Tongue (tissue), 2 donors: Measurements from ENCODE around the gene FRMD4A. TPM values are rescaled to one million over a fixed set of nuclear protein-coding genes. Genes with fewer than 3 reads are reported as not detected.
"Not testable (repeated sequence)": the region's sequence is repeated elsewhere in the genome, so short reads cannot be mapped to it uniquely, and the experiment has no call there.

Source experiments
- DNase-seq: peaks from one replicate; pipeline ENCODE4 v3.0.0-alpha.2; 2015
- total RNA-seq: library from RNA; depleted of rRNA; stranded (reverse); fragments of >200 nt; gene quantifications from one replicate; pipeline ENCODE4 v1.2.3, GENCODE V29; 2014

Gene FRMD4A
- total RNA-seq, 1 donor from 2014 or later: 29.5 TPM

DNA sequence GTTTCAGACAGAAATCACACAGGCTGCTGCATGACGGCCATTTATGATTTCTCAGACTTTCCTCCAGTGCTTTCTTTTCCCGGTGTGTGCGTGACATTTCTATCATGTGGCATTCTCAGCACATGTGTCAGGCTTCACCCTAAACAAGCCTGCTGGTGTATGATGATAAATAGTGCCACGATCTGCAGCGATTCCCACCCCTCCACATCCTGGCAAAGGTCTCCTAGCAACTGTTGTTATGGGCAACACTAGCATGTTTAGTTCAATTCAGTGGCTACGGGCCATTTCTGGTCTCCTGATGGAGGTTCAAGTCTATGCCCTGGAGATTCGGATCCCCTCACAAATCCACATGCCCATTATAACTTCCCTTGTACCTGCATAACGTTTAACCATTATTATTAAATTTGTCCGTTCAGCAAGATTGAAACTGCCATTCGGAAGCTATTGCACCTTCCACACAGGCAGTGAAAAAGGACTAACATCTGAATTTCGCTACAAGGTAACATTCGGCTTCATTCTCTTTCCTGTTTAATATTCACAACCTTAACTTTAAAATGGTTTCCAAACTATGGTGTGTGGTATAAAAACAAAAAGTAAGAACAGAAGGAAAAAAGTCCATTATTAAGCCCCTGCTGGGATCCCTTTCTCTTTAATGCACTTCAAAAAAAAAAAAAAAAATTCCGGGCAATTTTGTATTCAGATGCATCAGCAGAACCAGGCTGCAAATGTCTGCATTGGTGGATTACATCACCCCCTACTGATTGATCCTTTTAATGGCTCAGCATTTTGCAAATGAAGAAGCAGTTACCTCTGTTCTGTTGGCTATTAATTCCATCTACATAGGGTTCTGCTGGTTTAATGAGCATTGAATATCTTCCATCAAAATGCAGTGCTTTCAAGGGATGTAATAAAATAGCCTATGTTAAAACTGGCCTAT, 90.2 kb downstream of the FRMD4A start:
- peak; percentile 63 for DNase-seq

GRCh38 chr10:14238659-14239058, 92.1 kb downstream of the FRMD4A start:
- DNase-seq: not testable (repeated sequence)

- no peak for DNase-seq
Observed at GRCh38 chr10:14236341-14236740, 94.4 kb downstream of the FRMD4A start.

DNA sequence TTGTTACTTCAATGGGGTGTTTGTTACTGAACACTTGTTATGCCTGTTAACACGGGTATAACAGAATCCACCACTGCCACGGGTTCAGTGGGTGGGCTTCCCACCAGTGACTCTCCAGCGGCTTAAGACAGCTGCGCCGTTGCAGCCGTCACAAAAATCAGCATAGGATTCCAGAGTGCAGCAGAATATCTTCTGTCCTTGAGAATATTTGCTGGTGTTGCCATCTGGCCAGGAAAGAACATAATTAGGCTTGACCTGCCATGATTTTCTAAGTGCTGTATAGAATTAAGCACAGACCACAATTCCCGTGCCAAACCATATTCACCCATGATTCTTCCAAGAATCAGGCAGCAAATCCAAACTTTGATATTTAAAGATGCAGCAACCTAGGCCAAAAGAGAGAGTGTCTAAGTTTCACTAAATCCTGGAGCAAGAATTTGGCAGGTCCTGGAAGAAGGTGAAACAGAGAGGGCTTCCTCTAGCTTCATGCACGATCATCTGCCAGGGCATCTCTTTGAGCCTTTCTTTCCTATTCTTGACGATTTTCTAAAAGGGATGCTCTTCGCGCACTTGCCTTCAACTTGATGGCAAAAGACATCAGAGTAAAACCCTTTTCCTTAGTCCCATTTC, 95.0 kb downstream of the FRMD4A start:
- peak; percentile 83 for DNase-seq

- DNase-seq: no peak
Observed at GRCh38 chr10:14233566-14233965, 97.2 kb downstream of the FRMD4A start.

DNA sequence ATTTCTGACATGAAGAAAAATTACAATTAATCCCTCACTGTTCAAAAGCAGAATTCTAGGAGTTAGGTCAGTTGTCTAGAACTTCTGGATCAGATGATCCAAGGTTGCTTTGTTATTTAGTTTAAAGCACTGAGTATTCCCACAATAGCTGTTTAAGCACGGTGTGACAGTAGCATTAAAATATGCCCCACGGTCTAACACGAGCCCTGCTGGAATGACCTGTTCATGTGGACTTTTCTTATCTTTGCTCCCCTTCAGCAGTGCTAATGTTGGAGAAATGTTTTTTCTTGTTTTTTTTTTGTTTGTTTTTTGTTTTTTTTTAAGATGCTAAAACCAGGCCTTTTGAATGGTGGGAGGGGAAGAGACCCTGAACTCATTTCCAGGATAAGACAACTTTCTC, 101.9 kb downstream of the FRMD4A start:
- DNase-seq: not testable (repeated sequence)

DNA sequence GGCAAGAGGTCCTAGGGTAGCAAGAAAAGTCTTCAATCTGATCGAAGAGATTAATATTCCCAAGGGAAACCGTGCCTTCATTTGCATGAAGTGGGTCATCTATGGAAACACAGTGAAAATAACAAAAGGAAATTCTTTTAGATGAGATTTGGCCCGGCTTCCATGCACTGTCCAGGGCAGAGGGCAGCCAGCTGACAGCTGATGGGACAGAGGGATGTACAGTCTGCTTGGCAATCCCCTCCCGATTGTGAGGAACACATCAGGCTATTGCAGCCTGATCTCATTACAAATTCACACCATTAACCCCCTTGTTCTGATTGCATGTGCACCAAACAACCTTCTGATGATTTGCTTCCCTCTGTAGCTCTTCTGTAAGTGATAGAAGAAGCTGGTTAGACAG, 105.3 kb downstream of the FRMD4A start:
- DNase-seq: no peak

DNA sequence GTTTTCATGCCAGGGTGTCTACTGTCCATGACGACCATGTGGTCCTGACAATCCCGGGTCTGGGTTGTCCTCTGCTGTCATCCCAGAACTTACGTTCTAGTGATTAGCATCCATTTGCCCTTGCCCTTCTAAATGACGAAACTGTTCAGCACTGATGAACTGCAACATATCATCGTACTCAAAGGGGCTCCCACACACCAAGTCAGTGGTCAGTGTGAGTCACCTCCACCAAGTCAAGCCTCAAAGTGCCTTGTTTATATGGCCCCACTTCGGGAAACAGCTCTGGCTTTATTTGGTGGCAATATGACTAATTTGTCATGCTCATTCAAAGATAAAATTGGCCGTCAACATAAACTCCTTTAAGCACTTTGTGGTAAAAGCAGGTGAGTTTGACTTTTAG, 110.7 kb downstream of the FRMD4A start:
- DNase-seq: no peak

DNA sequence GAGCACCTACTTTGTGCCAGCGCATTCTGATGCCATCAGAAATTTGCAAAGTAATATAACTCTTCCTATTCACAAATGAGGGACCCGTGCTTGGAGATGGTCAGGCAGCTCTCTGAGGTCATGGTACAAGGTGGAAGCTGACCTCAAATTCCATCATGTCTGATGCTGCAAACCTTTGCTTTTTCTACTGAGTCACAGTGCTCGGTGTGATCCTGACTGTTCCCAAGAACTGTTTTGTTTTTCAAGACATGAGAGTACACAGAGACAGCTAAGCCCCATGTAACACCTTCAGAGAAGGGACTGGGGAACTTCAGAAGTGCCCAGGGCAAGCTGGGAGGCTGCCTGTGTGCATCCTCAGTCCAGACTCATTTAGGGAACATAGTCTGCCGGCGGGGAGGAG, 111.3 kb downstream of the FRMD4A start:
- no peak for DNase-seq

DNA sequence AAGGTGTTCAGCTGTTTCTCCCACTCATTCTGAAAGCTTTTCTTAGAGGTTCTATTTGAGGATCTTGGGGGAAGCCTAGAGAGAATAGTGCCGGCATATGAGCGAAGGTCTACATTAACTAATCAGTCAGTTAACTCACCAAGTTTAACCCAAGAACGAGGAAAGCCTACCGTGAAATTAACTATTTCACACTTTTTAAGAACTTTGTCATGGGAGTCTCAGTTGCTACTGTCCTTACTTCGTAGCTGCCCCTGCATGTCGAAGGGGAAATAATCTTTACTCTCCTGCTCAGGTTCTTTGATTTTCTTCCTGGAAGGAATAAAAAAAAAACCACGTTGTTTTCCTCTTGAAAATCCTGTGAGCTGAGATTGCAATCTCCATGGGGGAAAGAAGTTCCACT, 115.1 kb downstream of the FRMD4A start:
- peak; percentile 71 for DNase-seq

- not testable (repeated sequence) for DNase-seq
Observed at GRCh38 chr10:14213703-14214102, 117.0 kb downstream of the FRMD4A start.

GRCh38 chr10:14211610-14212009, 119.1 kb downstream of the FRMD4A start:
- DNase-seq: no peak

DNA sequence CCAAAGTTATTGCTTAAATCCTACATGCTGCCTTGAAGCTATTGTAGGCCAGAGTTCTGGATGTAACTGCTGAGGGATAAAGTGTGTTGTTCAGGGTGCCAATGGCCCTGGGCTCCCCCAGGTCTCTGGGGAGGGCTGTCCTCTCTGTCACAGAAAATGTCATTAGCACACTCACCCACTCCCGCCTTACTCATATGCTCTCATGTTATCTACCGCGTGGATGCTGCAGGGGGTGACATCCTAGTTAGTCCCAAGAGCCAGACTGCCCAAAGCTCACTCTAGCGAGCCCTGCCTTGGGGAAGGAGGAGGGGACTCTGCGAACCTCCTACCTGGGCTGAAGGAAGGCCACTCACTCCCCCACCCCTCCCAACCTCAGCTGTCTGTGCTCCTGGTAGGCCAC, 122.5 kb downstream of the FRMD4A start:
- no peak for DNase-seq

DNA sequence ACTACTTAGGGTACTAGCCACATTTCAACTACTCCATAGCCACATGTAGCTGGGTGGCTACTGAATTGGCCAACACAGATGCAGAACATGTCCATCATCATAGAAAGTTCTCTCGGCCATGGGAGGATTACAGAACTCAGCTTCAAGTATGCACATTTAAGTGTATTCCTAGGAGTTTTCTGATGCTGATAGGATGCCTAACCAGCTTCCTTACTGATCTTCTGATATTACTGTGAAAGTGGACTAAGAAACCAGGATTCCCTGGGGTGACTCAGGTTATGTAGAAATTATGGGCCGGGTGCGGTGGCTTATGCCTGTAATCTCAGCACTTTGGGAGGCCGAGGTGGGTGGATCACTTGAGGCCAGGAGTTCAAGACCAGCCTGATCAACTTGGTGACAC, 125.5 kb downstream of the FRMD4A start:
- no peak for DNase-seq

DNA sequence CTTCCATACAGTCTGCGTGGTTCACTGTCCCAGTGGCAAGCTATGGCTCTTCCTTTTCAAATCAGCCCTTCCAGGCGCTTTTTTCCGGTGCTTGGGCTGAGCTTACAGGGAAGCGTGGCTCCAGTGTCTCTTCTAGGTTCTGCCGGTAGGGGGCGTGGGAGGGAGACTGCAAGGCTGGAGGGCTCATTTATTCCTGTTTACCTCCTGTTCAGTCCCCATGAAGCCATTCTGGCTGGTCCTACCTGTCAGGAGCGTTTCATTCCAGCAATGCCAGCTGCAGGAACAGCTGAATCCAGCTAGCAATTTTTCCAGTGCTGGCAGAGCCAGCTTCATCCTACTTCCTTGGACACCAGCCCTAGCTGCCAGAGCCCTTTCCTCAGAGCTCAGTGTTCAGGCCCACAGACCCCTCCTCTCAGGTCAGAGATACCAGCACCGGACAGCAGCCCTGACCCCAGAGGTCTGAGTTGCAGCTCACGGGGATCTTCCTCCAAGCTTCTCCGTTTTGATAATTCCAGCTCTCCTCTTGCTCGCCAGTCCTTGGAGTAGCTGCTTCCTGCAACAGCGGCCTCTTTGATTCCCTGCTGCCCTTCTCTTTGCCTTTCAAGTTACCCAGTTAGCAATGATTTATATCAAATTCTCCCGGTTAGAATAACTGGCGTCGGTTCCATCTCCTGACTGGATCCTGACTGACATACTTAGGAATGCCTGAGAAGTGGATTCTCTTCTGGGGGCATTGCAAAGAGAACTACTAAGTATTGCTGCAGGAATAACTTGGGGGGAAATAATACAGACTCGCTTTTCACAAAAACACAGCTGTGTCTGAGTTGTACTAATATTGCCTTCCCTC, 129.8 kb downstream of the FRMD4A start:
- DNase-seq: peak; percentile 76

DNA sequence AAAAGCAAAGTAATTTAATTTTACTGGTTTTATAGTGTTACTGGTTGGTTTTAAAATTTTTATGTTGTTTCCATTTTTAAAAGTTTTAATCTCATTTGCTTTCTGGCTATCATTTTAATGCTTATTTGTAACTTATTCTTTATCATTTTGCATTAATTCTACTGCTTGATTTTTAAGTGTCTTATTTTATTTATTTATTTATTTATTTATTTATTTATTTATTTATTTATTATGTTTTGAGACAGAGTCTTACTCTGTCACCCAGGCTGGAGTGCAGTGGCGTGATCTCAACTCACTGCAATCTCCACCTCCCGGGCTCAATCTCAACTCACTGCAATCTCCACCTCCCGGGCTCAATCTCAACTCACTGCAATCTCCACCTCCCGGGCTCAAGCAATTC, 131.6 kb downstream of the FRMD4A start:
- DNase-seq: not testable (repeated sequence)

GRCh38 chr10:14198078-14198477, 132.6 kb downstream of the FRMD4A start:
- DNase-seq: no peak

DNA sequence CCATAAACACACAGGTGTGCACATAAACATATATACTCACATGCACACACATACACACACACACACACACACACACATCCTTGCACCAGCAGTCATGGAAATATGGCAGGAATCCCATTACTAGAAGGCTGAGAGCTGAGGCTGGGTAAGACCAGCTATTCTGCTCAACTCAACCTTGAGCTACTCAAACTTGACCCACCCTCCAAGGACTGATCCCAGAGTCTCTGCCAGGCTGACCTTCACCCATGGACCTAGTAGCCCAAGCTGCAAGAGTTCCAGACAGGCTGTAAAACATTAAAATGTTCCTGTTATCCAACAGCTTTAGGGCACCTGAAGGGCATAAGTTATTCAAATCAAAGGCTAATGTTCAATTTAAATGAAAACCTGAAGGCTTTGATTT, 134.6 kb downstream of the FRMD4A start:
- DNase-seq: no peak

DNA sequence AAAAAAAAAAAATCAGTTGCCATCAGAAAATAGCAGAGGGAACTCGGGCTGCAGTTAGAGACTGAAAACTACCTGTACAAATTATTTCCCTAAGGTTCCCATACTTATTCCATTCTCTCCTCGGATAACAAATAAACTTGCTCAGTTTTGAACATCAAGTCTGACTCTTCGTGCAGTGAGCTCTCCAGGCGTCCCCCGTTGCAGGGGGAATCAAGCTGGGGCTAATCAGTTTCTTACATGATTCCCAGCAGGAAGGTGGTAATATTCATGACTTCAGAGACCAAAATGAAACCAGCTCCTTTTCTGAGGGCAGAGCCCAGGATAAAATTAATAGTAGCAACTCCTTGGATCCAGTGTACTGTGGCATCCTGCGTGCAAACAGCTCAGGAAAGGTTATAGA, 135.3 kb downstream of the FRMD4A start:
- DNase-seq: no peak

- DNase-seq: no peak
Observed at GRCh38 chr10:14192746-14193145, 138.0 kb downstream of the FRMD4A start.

DNA sequence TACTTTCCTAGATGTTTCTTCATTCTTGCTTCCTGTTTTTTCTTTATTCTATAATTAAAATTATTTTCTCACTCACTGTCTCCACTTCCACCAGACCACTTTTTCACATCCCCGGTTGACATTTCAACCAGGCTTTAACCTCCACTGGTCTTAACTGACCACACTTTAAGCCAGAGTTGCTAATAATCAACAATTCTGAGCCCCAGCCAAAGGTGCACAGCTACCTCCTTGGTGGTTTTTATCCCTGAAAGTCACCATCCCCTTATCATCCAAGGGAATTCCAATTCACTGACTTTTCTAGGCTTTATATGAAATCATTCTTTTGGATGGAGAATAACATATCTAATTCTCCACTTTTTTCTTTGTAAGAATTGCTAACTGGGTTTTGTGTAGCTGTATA, 138.9 kb downstream of the FRMD4A start:
- DNase-seq: no peak

DNA sequence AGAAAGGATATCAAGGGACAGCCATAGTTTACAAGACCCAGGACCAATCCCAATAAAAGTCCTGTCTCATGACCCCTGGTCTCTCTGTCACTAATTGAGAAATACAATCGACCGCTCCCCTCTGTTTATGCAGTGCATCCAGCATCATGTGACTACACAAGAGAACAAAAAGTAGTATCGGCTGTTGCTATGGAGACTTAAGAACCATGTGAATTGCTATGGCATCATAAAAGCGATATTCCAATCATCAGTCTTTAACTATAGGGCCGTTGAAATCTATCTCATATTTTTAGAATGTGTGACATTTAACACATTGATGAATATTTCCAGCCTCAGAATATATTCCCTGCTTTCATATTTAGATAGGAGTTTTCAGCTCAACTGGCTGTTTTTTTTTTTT, 139.3 kb downstream of the FRMD4A start:
- DNase-seq: no peak

- no peak for DNase-seq
Observed at GRCh38 chr10:14190702-14191101, 140.0 kb downstream of the FRMD4A start.
